GM19238 (cell line): ENCODE measurements around the gene TRAF3IP3.

Experiments used
- DNase-seq: peaks from one replicate; pipeline ENCODE4 v3.0.0; 2011; ENCODE audit warnings: low spot score; ENCODE audit not compliant: insufficient read length

TRAF3IP3 gene

GRCh38 chr1:209767096-209767495 lies 11.2 kb downstream of the TRAF3IP3 start:
- no peak for DNase-seq

GRCh38 chr1:209767706-209768105 lies 11.9 kb downstream of the TRAF3IP3 start:
- no peak for DNase-seq

- peak; percentile 55 for DNase-seq
Measured at GRCh38 chr1:209768354-209768774, 12.5 kb downstream of the TRAF3IP3 start.

GRCh38 chr1:209769171-209769904 lies 13.5 kb downstream of the TRAF3IP3 start:
- DNase-seq: peak; percentile 66

- no peak for DNase-seq
Measured at GRCh38 chr1:209769971-209770370, 14.1 kb downstream of the TRAF3IP3 start.

- DNase-seq: no peak
Measured at GRCh38 chr1:209770636-209771415, 15.0 kb downstream of the TRAF3IP3 start.

GRCh38 chr1:209772126-209772525 lies 16.3 kb downstream of the TRAF3IP3 start:
- no peak for DNase-seq

GRCh38 chr1:209774592-209774991 lies 18.7 kb downstream of the TRAF3IP3 start:
- no peak for DNase-seq

GRCh38 chr1:209775678-209776077 lies 19.8 kb downstream of the TRAF3IP3 start:
- no peak for DNase-seq

GRCh38 chr1:209777587-209777986 lies 21.7 kb downstream of the TRAF3IP3 start:
- DNase-seq: no peak

GRCh38 chr1:209778102-209778501 lies 22.2 kb downstream of the TRAF3IP3 start:
- no peak for DNase-seq

GRCh38 chr1:209780268-209780667 lies 24.4 kb downstream of the TRAF3IP3 start:
- no peak for DNase-seq

GRCh38 chr1:209783386-209783785 lies 27.5 kb downstream of the TRAF3IP3 start:
- no peak for DNase-seq

- DNase-seq: peak; percentile 90
Measured at GRCh38 chr1:209784265-209785169, 28.7 kb downstream of the TRAF3IP3 start, which contains the start of gene C1orf74. Gene C1orf74, minus strand, starts transcription at chr1:209784559. Its CDS starts 925 bp downstream, at chr1:209783634.

GRCh38 chr1:209785592-209785991 lies 29.7 kb downstream of the TRAF3IP3 start:
- no peak for DNase-seq

- no peak for DNase-seq
Measured at GRCh38 chr1:209786146-209786545, 30.3 kb downstream of the TRAF3IP3 start.

GRCh38 chr1:209787551-209787950 lies 31.7 kb downstream of the TRAF3IP3 start:
- DNase-seq: no peak

GRCh38 chr1:209789245-209789644 lies 33.4 kb downstream of the TRAF3IP3 start:
- DNase-seq: no peak

GRCh38 chr1:209790286-209791193 lies 34.7 kb downstream of the TRAF3IP3 start:
- DNase-seq: no peak

GRCh38 chr1:209791920-209792319 lies 36.1 kb downstream of the TRAF3IP3 start:
- DNase-seq: no peak
